Superior temporal gyrus (tissue), 1 donor: Measurements from ENCODE around the gene KLHDC2.
A peak's percentile ranks its signal among the peaks of the same experiment; 100 is the strongest.
"Not testable (repeated sequence)": the region's sequence is repeated elsewhere in the genome, so short reads cannot be mapped to it uniquely, and the experiment has no call there.

ENCODE experiments used
- DNase-seq: peaks from one replicate; pipeline ENCODE4 v3.0.0-alpha.2; 2016; ENCODE audit errors: extremely low spot score

The KLHDC2 gene, protein sequence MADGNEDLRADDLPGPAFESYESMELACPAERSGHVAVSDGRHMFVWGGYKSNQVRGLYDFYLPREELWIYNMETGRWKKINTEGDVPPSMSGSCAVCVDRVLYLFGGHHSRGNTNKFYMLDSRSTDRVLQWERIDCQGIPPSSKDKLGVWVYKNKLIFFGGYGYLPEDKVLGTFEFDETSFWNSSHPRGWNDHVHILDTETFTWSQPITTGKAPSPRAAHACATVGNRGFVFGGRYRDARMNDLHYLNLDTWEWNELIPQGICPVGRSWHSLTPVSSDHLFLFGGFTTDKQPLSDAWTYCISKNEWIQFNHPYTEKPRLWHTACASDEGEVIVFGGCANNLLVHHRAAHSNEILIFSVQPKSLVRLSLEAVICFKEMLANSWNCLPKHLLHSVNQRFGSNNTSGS

GRCh38 chr14:49767571-49768300, at the start of gene KLHDC2:
Gene KLHDC2, plus strand, starts transcription at chr14:49768153. Its CDS starts 316 bp downstream, at chr14:49768469.
- DNase-seq: peak; percentile 88

- no peak for DNase-seq
Measured at GRCh38 chr14:49720744-49721143, 47.2 kb upstream of the KLHDC2 start.

DNA sequence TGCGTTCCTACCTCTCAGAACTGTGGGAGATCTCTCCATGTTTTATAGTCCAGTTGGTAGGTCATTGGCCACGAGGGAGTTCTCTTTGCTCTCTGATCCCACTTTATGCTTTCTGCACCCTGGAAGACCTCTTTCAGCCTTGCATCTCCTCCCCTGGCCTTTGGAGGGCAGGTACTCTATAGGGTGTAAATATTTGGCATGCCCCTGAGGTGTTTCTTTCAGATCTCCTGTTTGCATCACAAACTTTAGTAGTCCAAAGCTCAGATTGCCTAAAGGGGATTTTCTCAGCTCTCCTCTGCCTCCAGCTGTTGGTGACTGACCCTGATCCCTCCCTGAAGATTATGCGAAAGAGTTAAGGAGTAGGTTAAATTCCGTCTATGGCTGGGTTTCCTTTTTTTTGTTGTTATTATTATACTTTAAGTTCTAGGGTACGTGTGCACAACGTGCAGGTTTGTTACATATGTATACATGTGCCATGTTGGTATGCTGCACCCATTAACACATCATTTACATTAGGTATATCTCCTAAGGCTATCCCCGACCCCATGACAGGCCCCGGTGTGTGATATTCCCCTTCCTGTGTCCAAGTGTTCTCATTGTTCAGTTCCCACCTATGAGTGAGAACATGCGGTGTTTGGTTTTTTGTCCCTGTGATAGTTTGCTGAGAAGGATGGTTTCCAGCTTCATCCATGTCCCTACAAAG, 46.1 kb upstream of the KLHDC2 start:
- DNase-seq: not testable (repeated sequence)

GRCh38 chr14:49727171-49727570, 40.8 kb upstream of the KLHDC2 start:
- no peak for DNase-seq

DNA sequence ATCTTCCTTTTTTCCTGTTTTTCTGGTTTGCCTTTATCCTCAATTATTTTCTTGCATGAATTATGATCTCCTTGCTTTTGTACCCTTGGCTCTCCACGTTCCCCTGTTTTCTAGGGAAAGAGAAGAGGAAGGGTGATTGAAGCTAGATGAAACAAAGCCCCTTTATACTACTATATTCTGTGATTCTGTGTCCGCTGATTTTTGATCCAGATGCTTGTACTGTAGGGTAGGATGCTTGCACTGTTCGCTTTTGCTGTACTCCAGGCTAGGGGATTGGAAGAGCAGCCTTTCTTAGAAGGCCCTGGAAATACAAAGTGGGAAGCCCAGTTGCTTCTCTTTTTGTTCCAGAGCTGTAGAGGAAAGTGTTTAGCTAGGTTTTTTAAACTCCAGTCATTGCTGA, 35.1 kb upstream of the KLHDC2 start:
- peak; percentile 67 for DNase-seq

GRCh38 chr14:49733836-49734235, 34.1 kb upstream of the KLHDC2 start:
- DNase-seq: no peak

DNA sequence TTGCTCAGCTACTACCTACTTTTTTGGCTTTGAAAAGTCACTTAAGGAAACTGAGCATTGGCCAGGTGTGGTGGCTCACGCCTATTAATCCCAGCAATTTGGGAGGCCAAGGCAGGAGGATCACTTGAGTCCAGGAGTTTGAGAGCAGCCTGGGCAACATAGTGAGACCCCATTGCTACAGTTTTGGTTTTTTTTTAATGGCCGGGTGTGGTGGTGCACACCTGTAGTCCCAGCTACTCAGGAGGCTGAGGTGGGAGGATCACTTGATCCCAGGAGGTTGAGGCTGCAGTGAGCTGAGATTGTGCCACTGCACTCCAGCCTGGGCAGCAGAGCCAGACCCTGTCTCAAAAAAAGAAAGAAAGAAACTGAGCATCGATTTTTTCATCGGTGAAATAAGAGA, 32.3 kb upstream of the KLHDC2 start:
- not testable (repeated sequence) for DNase-seq

DNA sequence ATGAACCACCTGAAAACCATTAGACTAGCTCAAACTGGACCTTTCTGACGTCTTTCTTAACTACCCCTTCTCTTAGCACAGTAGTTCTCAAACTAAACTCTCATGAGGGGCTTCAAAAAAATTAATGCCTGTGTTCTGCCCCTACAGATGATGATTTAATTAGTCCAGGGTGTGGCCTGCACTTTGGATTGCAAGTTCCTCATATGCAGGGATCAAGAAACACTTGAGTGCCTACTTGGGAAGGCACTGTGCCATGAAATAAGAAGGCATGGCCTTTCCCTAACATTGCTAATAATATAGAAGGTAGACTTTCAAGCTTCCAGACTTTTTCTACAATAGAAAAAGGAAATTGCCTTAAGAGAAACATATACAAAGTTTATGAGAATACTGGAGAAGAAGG, 22.8 kb upstream of the KLHDC2 start:
- no peak for DNase-seq

GRCh38 chr14:49746476-49746875, 21.5 kb upstream of the KLHDC2 start:
- not testable (repeated sequence) for DNase-seq

GRCh38 chr14:49754570-49755097, 13.3 kb upstream of the KLHDC2 start:
- no peak for DNase-seq

GRCh38 chr14:49755378-49755777, 12.6 kb upstream of the KLHDC2 start:
- no peak for DNase-seq

DNA sequence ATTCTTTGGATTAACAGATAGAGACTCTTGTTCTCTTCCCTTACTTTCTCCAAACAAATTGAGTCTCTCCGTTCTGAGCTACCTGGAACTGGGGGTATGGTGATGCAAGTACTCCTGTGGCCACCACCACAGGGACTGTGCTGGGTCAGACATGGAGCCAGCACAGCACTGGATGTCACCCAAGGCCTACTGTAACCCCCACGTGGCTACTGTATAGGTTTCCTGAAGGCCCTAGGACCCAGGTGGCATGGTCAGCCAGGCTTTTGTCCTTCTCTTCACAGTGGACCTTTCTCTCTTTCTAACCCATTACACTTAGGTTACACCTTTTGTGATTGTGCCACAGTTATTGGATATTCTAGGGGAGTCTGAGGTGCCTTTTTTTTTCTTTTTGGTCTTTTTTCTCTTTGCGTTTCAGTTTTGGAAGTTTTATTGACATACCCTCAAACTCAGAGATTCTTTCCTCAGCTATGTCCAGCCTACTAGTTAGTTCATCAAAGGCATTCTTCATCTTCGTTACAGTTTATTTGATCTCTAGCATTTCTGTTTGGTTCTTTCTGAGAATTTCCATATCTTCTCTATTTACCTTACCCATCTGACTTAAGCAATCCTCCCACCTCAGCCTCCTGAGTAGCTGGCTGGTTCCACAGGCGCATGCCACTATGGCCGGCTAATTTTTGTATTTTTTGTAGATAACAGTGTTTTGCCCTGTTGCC, 6.0 kb upstream of the KLHDC2 start:
- DNase-seq: no peak

GRCh38 chr14:49766839-49767238, 1.1 kb upstream of the KLHDC2 start:
- DNase-seq: peak; percentile 43

- no peak for DNase-seq
Measured at GRCh38 chr14:49767270-49767570, 733 bp upstream of the KLHDC2 start.

GRCh38 chr14:49768301-49769121, 558 bp downstream of the KLHDC2 start:
- DNase-seq: peak; percentile 49

- DNase-seq: no peak
Measured at GRCh38 chr14:49769171-49769570, 1.2 kb downstream of the KLHDC2 start.

DNA sequence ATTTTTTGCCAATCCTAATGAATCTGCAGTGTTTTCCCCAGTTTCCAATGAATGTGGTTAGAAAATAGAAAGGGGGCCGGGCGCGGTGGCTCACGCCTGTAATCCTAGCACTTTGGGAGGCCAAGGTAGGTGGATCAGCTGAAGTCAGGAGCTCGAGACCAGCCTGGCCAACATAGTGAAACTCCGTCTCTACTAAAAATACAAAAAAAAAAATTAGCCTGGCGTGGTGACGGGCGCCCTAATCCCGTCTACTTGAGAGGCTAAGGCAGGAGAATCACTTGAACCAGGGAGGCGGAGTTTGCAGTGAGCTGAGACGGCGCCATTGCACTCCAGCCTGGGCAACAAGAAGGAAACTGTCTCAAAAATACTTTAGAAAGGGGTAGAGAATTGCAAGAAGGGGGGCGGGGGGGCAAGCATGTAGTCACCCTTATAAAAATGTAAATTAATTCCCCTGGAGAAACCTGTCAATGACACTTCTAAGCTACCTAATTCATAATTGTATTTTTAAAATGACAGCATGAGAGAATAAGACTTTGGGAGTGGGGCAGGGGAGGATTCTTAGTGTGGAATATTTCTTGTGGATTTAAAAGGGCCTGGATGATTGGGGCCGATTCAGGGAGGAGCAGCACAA, 1.7 kb downstream of the KLHDC2 start:
- no peak for DNase-seq

GRCh38 chr14:49770212-49770817, 2.4 kb downstream of the KLHDC2 start:
- DNase-seq: no peak

DNA sequence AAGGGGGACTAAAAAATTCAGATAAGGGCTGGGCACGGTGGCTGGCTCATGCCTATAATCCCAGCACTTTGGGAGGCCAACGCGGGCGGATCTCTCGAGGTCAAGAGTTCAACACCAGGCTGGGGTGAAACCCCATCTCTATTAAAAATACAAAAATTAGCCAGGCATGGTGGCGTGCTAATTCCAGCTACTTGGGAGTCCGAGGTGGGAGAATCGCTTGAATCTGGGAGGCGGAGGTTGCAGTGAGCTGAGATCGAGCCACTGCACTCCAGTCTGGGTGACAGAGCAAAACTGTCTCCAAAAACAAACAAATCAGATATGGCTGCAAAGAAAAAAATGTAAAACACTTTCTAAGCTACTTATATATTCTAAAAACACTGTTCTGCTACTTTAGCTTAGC, 3.7 kb downstream of the KLHDC2 start:
- not testable (repeated sequence) for DNase-seq

DNA sequence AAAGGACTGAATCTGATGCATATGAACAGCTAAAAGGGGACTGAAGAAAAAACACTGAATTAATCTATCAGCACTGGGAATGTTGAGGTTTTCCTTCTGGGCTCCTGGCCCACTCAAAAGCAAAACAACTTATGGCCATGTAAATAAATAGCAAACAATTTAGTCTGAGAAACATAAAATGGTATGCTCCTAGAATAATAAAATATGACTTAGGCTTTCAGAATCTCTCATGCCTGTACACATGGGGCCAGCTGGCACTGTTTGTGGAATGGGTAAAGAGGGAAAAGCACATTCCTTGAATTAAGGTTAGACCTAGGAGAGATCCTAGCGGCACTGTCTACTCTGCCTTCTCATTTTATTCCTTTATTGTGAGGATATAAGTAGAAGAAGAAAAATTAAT, 6.2 kb downstream of the KLHDC2 start:
- DNase-seq: no peak
